T-cell (primary cell): Measurements from ENCODE around the gene ACVR2A. TPM values are rescaled to one million over a fixed set of nuclear protein-coding genes. Genes with fewer than 3 reads are reported as not detected.

Experiments used
- ATAC-seq, 4 experiments: fragments of 200-7000 bp in 3 of 4; fragments of 150-1000 bp in 1 of 4; cut with Tn5 transposase; replicated peaks in 1 of 4; 1 replicate in 3 of 4; 2 replicates in 1 of 4; pipeline ENCODE4 v1.10.0; 2021; ENCODE audit warnings: moderate library complexity in 3 of 4, mild to moderate bottlenecking in 2 of 4, moderate number of reproducible peaks in 1 of 4
- CTCF ChIA-PET, 2 donors: fragments of 300-600 bp; sonication (Branson Sonifier 250); formaldehyde crosslinking; loops; one replicate each; lab custom pipeline; 2022; ENCODE audit warnings: antibody characterized with exemption in 2 of 2; lab: Charles Lee
- POLR2A ChIA-PET, 2 donors: fragments of 300-600 bp; sonication (Branson Sonifier 250); formaldehyde crosslinking; loops; one replicate each; lab custom pipeline; 2022; ENCODE audit warnings: antibody characterized with exemption in 2 of 2; lab: Charles Lee
- DNase-seq, 35 experiments: peaks; one replicate each; pipeline versions ENCODE4 v3.0.0 to v3.0.0-alpha.2; 2013 to 2023
- H3K27ac ChIP-seq: one replicate; pipeline ENCODE4 v1.5.1; 2013; ENCODE audit warnings: low read length
- H3K27me3 ChIP-seq, 2 experiments: replicated peaks in 1 of 2; 1 replicate in 1 of 2; 2 replicates in 1 of 2; pipeline versions ENCODE4 v1.6.1 to v1.7.0; 2013; ENCODE audit warnings: low read length in 1 of 2, mixed read lengths in 1 of 2; ENCODE audit not compliant: control insufficient read depth in 2 of 2, insufficient read depth in 2 of 2; ENCODE audit errors: extremely low read depth in 1 of 2
- H3K36me3 ChIP-seq, 2 donors: 1 replicate in 1 of 2; 2 replicates in 1 of 2; pipeline versions ENCODE4 v1.6.1 to v1.7.0; 2013; ENCODE audit warnings: low read length in 1 of 2; ENCODE audit not compliant: control insufficient read depth in 2 of 2, insufficient read depth in 1 of 2; ENCODE audit errors: extremely low read depth in 1 of 2
- H3K4me1 ChIP-seq, 2 experiments: 1 replicate in 1 of 2; 2 replicates in 1 of 2; pipeline versions ENCODE4 v1.6.1 to v1.7.0; 2013; ENCODE audit warnings: low read length in 2 of 2, mixed read lengths in 1 of 2; ENCODE audit not compliant: insufficient read depth in 2 of 2, control insufficient read depth in 1 of 2; ENCODE audit errors: extremely low read depth in 1 of 2
- H3K4me3 ChIP-seq, 2 donors: 1 replicate in 1 of 2; 2 replicates in 1 of 2; pipeline versions ENCODE4 v1.5.1 to v1.7.0; 2013; ENCODE audit warnings: mild to moderate bottlenecking in 2 of 2, low read length in 1 of 2, moderate library complexity in 1 of 2; ENCODE audit not compliant: control insufficient read depth in 1 of 2; ENCODE audit errors: extremely low read depth in 1 of 2
- H3K9me3 ChIP-seq: 2 replicates; pipeline ENCODE4 v1.7.0; 2013
- H3K27ac Mint-ChIP-seq, 2 donors: one replicate each; pipeline ENCODE4 v1.8.0; 2020 to 2021; ENCODE audit warnings: mild to moderate bottlenecking in 2 of 2, mixed read lengths in 2 of 2
- H3K27me3 Mint-ChIP-seq, 2 donors: one replicate each; pipeline ENCODE4 v1.8.0; 2021 to 2022; ENCODE audit warnings: mixed read lengths in 2 of 2
- H3K36me3 Mint-ChIP-seq: one replicate; pipeline ENCODE4 v1.8.0; 2021; ENCODE audit warnings: mixed read lengths
- H3K4me1 Mint-ChIP-seq, 3 donors: one replicate each; pipeline ENCODE4 v1.8.0; 2020 to 2022; ENCODE audit warnings: mixed read lengths in 3 of 3, mild to moderate bottlenecking in 1 of 3
- H3K4me3 Mint-ChIP-seq, 3 donors: one replicate each; pipeline ENCODE4 v1.8.0; 2020 to 2022; ENCODE audit warnings: mild to moderate bottlenecking in 3 of 3, mixed read lengths in 3 of 3, moderate library complexity in 3 of 3
- H3K9me3 Mint-ChIP-seq, 3 donors: one replicate each; pipeline ENCODE4 v1.8.0; 2020 to 2022; ENCODE audit warnings: mixed read lengths in 3 of 3
- WGBS: methylation state at CpG from one replicate; pipeline ENCODE4 v1.1.5; 2013; ENCODE audit warnings: missing lambda C conversion rate; ENCODE audit not compliant: insufficient coverage; 5-methylcytosine and 5-hydroxymethylcytosine counted together
- total RNA-seq, 35 experiments: library from RNA in 6 of 35; stranded (reverse) in 6 of 35; fragments of 120-200 nt in 1 of 35; gene quantifications; one replicate each; pipeline versions ENCODE4 v1.2.1 to v1.2.4 and lab custom pipeline; 2013 to 2026

The ACVR2A gene
- total RNA-seq, 5 donors from 2014 or later (not counting 1 experiment from before 2014, with no cell fraction given) = 10.4 to 12.5 (median 11.0) TPM

DNA sequence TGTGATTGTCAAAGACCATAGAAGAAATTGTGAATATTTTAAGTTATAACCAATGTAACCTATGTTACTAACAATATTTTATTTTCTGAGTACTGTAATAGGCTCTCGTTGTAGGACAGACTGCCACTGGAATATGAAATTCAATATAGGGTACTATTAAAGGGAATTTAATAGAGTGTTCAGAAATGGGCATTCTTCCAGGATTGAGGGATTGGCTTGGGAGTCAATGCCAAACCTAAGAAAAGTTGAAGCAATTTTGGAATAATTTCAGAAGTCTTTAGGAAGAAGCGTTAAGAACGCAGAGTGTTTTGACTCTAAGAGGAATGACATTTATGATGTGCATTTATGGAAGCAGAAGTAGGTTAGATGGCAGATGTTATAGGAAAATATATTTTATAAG, 79.0 kb downstream of the ACVR2A start:
- Mint-ChIP-seq H3K9me3 (no peaks in the 10 kb centered on the region), H3K27me3 (no peaks in the 10 kb centered on the region), H3K4me3 (no peak overlapping the region), H3K27ac (no peak overlapping the region), H3K4me1 (peaks cover 17 to 23% (median 20%) of the 10 kb centered on the region in 3 donors), H3K36me3 (peaks cover 30% of the 10 kb centered on the region)
- H3K27me3 ChIP-seq = no peaks in the 10 kb centered on the region
- ChIA-PET CTCF (no interaction called here), POLR2A (no interaction called here)
- WGBS = 94% methylated on average over 2 of the region's 3 CpGs
- no peak overlapping the region for H3K27ac ChIP-seq
- H3K36me3 ChIP-seq = peaks cover 0 to 4% of the 10 kb centered on the region in 2 donors
- ATAC-seq = no peak
- H3K9me3 ChIP-seq = no peaks in the 10 kb centered on the region
- DNase-seq = no peak
- no peak overlapping the region for H3K4me3 ChIP-seq
- H3K4me1 ChIP-seq = no peaks in the 10 kb centered on the region

DNA sequence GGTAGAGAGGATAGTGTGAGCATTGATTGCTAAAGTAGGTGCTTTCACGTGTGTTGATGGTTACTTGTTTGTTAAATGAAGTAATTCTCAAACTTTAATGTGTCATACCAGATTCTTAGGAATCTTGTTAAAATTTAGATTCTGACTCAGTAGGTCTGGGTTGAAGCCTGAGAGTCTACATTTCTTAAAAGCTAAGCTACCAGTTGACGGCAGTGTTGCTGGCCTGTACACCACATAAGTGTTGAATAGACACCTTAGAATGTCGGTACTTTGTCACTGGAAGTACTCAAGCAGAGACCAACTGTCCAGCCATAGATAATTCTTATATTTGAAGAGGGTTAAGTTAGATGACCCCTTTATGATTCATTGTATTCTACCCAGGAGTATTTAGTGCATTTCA, 79.8 kb downstream of the ACVR2A start:
- Mint-ChIP-seq H3K27me3 (no peaks in the 10 kb centered on the region), H3K4me1 (peaks cover 17 to 23% (median 20%) of the 10 kb centered on the region in 3 donors), H3K36me3 (peaks cover 25% of the 10 kb centered on the region), H3K27ac (peak overlapping the region; percentile 15 to 29), H3K4me3 (no peak overlapping the region), H3K9me3 (no peaks in the 10 kb centered on the region)
- no peaks in the 10 kb centered on the region for H3K27me3 ChIP-seq
- H3K4me3 ChIP-seq = no peak overlapping the region
- H3K27ac ChIP-seq = no peak overlapping the region
- ChIA-PET CTCF (interaction anchor here in 1 of 2 donors (0.9 kb wide), 1 partner anchor 12 kb away, joined by 3 read pairs; no protein-coding TSS in a partner anchor), POLR2A (no interaction called here)
- WGBS = no CpG with 5 or more reads among the region's 3 CpGs
- ATAC-seq (no peak), DNase-seq (no peak)
- peaks cover 0 to 2% of the 10 kb centered on the region in 2 donors for H3K36me3 ChIP-seq
- H3K9me3 ChIP-seq = no peaks in the 10 kb centered on the region
- no peaks in the 10 kb centered on the region for H3K4me1 ChIP-seq

DNA sequence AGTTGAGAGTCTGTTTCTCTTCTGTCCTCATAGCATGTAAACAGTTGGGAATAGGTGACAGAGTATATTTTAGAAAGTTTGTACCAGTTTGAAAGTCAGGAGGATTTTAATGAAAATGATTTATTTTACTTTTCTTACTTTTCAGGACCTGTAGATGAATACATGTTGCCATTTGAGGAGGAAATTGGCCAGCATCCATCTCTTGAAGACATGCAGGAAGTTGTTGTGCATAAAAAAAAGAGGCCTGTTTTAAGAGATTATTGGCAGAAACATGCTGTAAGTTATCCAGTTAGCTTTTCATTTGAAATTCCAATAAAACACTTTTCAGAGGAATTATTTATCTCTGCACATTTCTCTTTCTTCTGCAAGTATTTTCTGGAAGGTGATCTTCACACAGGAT, 81.1 kb downstream of the ACVR2A start:
- ChIA-PET POLR2A (no interaction called here), CTCF (interaction anchor here in 1 of 2 donors (0.6 kb wide), 1 partner anchor 827 kb away, joined by 8 read pairs; no protein-coding TSS in a partner anchor)
- H3K9me3 Mint-ChIP-seq = no peaks in the 10 kb centered on the region
- ATAC-seq (no peak), DNase-seq (peak in 1 of 35 experiments; percentile 6)
- H3K4me1 Mint-ChIP-seq = peaks cover 17 to 23% (median 20%) of the 10 kb centered on the region in 3 donors
- Histone ChIP-seq H3K36me3 (no peaks in the 10 kb centered on the region), H3K9me3 (no peaks in the 10 kb centered on the region), H3K27ac (no peak overlapping the region), H3K4me3 (no peak overlapping the region), H3K27me3 (no peaks in the 10 kb centered on the region), H3K4me1 (no peaks in the 10 kb centered on the region)
- H3K36me3 Mint-ChIP-seq = peaks cover 30% of the 10 kb centered on the region
- H3K27me3 Mint-ChIP-seq = no peaks in the 10 kb centered on the region
- H3K4me3 Mint-ChIP-seq = no peak overlapping the region
- peak overlapping the region; percentile 27 to 29 for H3K27ac Mint-ChIP-seq

DNA sequence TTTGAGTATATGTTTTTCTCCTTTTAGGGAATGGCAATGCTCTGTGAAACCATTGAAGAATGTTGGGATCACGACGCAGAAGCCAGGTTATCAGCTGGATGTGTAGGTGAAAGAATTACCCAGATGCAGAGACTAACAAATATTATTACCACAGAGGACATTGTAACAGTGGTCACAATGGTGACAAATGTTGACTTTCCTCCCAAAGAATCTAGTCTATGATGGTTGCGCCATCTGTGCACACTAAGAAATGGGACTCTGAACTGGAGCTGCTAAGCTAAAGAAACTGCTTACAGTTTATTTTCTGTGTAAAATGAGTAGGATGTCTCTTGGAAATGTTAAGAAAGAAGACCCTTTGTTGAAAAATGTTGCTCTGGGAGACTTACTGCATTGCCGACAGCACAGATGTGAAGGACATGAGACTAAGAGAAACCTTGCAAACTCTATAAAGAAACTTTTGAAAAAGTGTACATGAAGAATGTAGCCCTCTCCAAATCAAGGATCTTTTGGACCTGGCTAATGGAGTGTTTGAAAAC, 82.3 kb downstream of the ACVR2A start:
- H3K36me3 Mint-ChIP-seq = peaks cover 28% of the 10 kb centered on the region
- CTCF ChIA-PET = interaction anchor here in 1 of 2 donors (1.3 kb wide), 1 partner anchor 15 kb away, joined by 3 read pairs; no protein-coding TSS in a partner anchor

DNA sequence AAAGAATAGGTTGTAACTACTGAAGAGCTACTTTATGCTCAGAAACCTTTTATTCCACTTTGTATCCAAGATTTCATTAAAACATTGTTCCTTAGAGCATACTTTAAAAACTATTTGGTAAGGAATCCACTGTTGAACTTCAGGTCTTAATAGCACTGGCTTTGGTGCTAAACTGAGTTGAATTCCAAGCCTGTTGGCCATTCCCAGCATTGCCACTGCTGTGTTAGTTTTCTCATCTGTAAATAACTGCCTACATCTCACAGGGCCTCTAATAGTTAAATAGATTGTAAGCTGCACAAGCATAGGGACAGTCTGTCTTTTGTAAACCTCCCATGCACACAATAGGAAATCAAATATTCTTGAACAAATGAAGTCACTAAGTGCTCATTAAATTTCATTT, 89.1 kb downstream of the ACVR2A start:
- CTCF ChIA-PET = no interaction called here

More for the DNA sequence above, 82.3 kb downstream of the ACVR2A start:
- H3K27me3 Mint-ChIP-seq = no peaks in the 10 kb centered on the region
- no CpG with 5 or more reads among the region's 4 CpGs for WGBS
- POLR2A ChIA-PET = interaction anchor here in 1 of 2 donors (0.7 kb wide), 1 partner anchor 13 kb away, joined by 4 read pairs; no protein-coding TSS in a partner anchor
- Histone ChIP-seq H3K27ac (peak overlapping the region; percentile 7), H3K4me3 (no peak overlapping the region), H3K4me1 (no peaks in the 10 kb centered on the region), H3K36me3 (no peaks in the 10 kb centered on the region), H3K9me3 (no peaks in the 10 kb centered on the region), H3K27me3 (no peaks in the 10 kb centered on the region)
- no peak for ATAC-seq
- H3K27ac Mint-ChIP-seq = peak overlapping the region; percentile 4 to 50
- no peaks in the 10 kb centered on the region for H3K9me3 Mint-ChIP-seq
- H3K4me3 Mint-ChIP-seq = no peak overlapping the region
- peaks cover 17 to 23% (median 20%) of the 10 kb centered on the region in 3 donors for H3K4me1 Mint-ChIP-seq
- DNase-seq = no peak

DNA sequence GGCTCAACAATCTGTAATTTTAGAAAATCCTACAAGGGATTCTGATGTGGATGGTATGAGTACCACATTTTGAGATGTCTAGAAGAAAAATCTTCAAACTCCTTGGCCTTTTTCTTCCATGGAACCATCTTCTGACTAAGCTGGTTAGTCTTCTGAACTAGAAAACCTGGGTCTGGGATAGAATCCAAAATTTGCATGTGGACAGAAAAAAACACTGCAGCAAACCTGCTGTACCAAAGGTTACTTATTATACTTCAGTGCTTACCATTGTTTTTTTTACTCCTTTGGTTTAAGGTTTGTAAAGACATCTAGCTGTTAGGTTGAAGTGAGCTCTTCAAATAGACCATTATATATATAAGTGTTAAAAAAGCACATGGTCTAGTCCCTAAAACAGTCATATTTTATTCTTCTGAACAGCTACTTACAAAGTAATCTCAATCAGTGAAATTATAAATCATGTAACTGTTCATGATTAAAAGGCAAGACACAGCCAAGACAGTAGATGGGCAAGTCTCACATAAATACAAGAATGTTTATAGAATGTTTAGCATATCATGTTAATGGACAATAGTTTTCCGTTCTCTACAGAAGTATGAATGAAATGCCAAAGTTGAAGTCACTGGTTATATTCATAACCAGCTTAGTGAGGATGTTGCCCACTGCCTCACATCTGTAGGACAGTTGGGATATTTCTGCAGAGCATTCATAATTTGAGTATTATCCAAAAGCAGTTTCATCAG, 90.2 kb downstream of the ACVR2A start:
- H3K9me3 ChIP-seq = no peaks in the 10 kb centered on the region
- Mint-ChIP-seq H3K36me3 (peaks cover 26% of the 10 kb centered on the region), H3K4me3 (no peak overlapping the region), H3K27me3 (no peaks in the 10 kb centered on the region), H3K9me3 (no peaks in the 10 kb centered on the region), H3K27ac (no peak overlapping the region), H3K4me1 (peaks cover 0 to 2% (median 0%) of the 10 kb centered on the region in 3 donors)
- no peak for ATAC-seq
- ChIA-PET CTCF (interaction anchor here (0.6 to 1.3 kb wide), 5 partner anchors 15 to 1057 kb away, joined by 3 to 4 read pairs (median 3); no protein-coding TSS in a partner anchor), POLR2A (no interaction called here)
- no peak overlapping the region for H3K27ac ChIP-seq
- no peaks in the 10 kb centered on the region for H3K27me3 ChIP-seq
- peaks cover 4 to 33% of the 10 kb centered on the region in 2 donors for H3K36me3 ChIP-seq
- DNase-seq = no peak
- WGBS = 100% methylated on average over 1 of the region's 1 CpG
- H3K4me3 ChIP-seq = no peak overlapping the region
- H3K4me1 ChIP-seq = no peaks in the 10 kb centered on the region

More for the DNA sequence above, 89.1 kb downstream of the ACVR2A start:
- Histone ChIP-seq H3K4me1 (no peaks in the 10 kb centered on the region), H3K36me3 (peaks cover 4 to 33% of the 10 kb centered on the region in 2 donors), H3K27me3 (no peaks in the 10 kb centered on the region), H3K9me3 (no peaks in the 10 kb centered on the region), H3K4me3 (no peak overlapping the region), H3K27ac (no peak overlapping the region)
- peaks cover 31% of the 10 kb centered on the region for H3K36me3 Mint-ChIP-seq
- ATAC-seq (no peak), DNase-seq (no peak)
- H3K4me3 Mint-ChIP-seq = no peak overlapping the region
- H3K27ac Mint-ChIP-seq = no peak overlapping the region
- H3K4me1 Mint-ChIP-seq = peaks cover 0 to 2% (median 0%) of the 10 kb centered on the region in 3 donors
- no peaks in the 10 kb centered on the region for H3K27me3 Mint-ChIP-seq
- POLR2A ChIA-PET = no interaction called here
- H3K9me3 Mint-ChIP-seq = no peaks in the 10 kb centered on the region
